Liver (tissue), 9 donors: Measurements from ENCODE around the gene PPP1R12A. TPM values are rescaled to one million over a fixed set of nuclear protein-coding genes. Genes with fewer than 3 reads are reported as not detected.

Source experiments
- DNase-seq: peaks from one replicate; pipeline ENCODE4 v3.0.0-alpha.2; 2017; ENCODE audit warnings: low spot score
- H3K27ac ChIP-seq, 2 donors: one replicate each; pipeline ENCODE4 v1.7.0; 2013; ENCODE audit warnings: inconsistent platforms in 2 of 2, low read length in 2 of 2, control low read depth in 1 of 2, low read depth in 1 of 2, mild to moderate bottlenecking in 1 of 2
- H3K27me3 ChIP-seq, 4 donors: one replicate each; pipeline versions ENCODE4 v1.6.1 to v1.7.0; 2013; ENCODE audit warnings: low read length in 3 of 4, inconsistent platforms in 1 of 4, mild to moderate bottlenecking in 1 of 4, moderate library complexity in 1 of 4; ENCODE audit not compliant: control insufficient read depth in 4 of 4, insufficient read depth in 4 of 4
- H3K36me3 ChIP-seq, 4 donors: one replicate each; pipeline versions ENCODE4 v1.6.1 to v1.7.0; 2013; ENCODE audit warnings: low read length in 3 of 4, mild to moderate bottlenecking in 3 of 4, low read depth in 1 of 4, moderate library complexity in 1 of 4; ENCODE audit not compliant: control insufficient read depth in 4 of 4, insufficient read depth in 3 of 4
- H3K4me1 ChIP-seq, 4 donors: one replicate each; pipeline versions ENCODE4 v1.6.1 to v1.7.0; 2013; ENCODE audit warnings: low read length in 3 of 4, mild to moderate bottlenecking in 3 of 4, moderate library complexity in 1 of 4; ENCODE audit not compliant: control insufficient read depth in 4 of 4, insufficient read depth in 4 of 4
- H3K4me3 ChIP-seq, 3 donors: one replicate each; pipeline versions ENCODE4 v1.6.1 to v1.7.0; 2013; ENCODE audit warnings: low read length in 3 of 3, control low read depth in 1 of 3, low read depth in 1 of 3, mild to moderate bottlenecking in 1 of 3
- H3K9ac ChIP-seq, 2 donors: one replicate each; pipeline ENCODE4 v1.7.0; 2013; ENCODE audit warnings: low read length in 2 of 2, mild to moderate bottlenecking in 2 of 2, moderate library complexity in 2 of 2, control low read depth in 1 of 2, low read depth in 1 of 2
- H3K9me3 ChIP-seq, 4 donors: one replicate each; pipeline versions ENCODE4 v1.6.1 to v1.7.0; 2013; ENCODE audit warnings: low read length in 3 of 4; ENCODE audit not compliant: control insufficient read depth in 4 of 4
- EGR1 ChIP-seq, 2 donors: IDR thresholded peaks; 2 replicates each; pipeline ENCODE4 v1.6.1; 2016 to 2018; ENCODE audit warnings: antibody characterized with exemption in 2 of 2, low read depth in 2 of 2
- FOXA1 ChIP-seq: IDR thresholded peaks from 2 replicates; pipeline ENCODE4 v1.6.1; 2016; ENCODE audit warnings: antibody characterized with exemption
- FOXA2 ChIP-seq: IDR thresholded peaks from 2 replicates; pipeline ENCODE4 v1.6.1; 2016; ENCODE audit warnings: antibody characterized with exemption
- GABPA ChIP-seq, 2 donors: IDR thresholded peaks in 1 of 2; conservative IDR thresholded peaks in 1 of 2; 2 replicates each; pipeline ENCODE4 v1.6.1; 2016; ENCODE audit warnings: antibody characterized with exemption in 2 of 2, mild to moderate bottlenecking in 1 of 2, moderate library complexity in 1 of 2
- HNF4A ChIP-seq, 2 donors: conservative IDR thresholded peaks; 2 replicates each; pipeline ENCODE4 v1.6.1; 2016; ENCODE audit warnings: antibody characterized with exemption in 2 of 2, mild to moderate bottlenecking in 2 of 2
- HNF4G ChIP-seq: IDR thresholded peaks from 2 replicates; pipeline ENCODE4 v1.6.1; 2016; ENCODE audit warnings: antibody characterized with exemption
- JUND ChIP-seq, 2 donors: IDR thresholded peaks; 2 replicates each; pipeline ENCODE4 v1.6.1; 2016; ENCODE audit warnings: antibody characterized with exemption in 2 of 2
- NR2F2 ChIP-seq: IDR thresholded peaks from 2 replicates; pipeline ENCODE4 v1.6.1; 2016; ENCODE audit warnings: antibody characterized with exemption
- RAD21 ChIP-seq, 2 donors: IDR thresholded peaks; 2 replicates each; pipeline ENCODE4 v1.6.1; 2016; ENCODE audit warnings: antibody characterized with exemption in 2 of 2, mild to moderate bottlenecking in 2 of 2
- RXRA ChIP-seq, 2 donors: IDR thresholded peaks; 2 replicates each; pipeline ENCODE4 v1.6.1; 2017 to 2018; ENCODE audit warnings: antibody characterized with exemption in 2 of 2, mild to moderate bottlenecking in 1 of 2
- SP1 ChIP-seq: IDR thresholded peaks from 2 replicates; pipeline ENCODE4 v1.6.1; 2018; ENCODE audit warnings: antibody characterized with exemption, mild to moderate bottlenecking
- TAF1 ChIP-seq: conservative IDR thresholded peaks from 2 replicates; pipeline ENCODE4 v1.6.1; 2016; ENCODE audit warnings: antibody characterized with exemption, mild to moderate bottlenecking
- YY1 ChIP-seq: IDR thresholded peaks from 2 replicates; pipeline ENCODE4 v1.6.1; 2016; ENCODE audit warnings: antibody characterized with exemption, mild to moderate bottlenecking
- WGBS: extraction: QIAGEN DNeasy Blood & Tissue Kit; methylation state at CpG from one replicate; pipeline ENCODE4 v1.1.7; 2013; 5-methylcytosine and 5-hydroxymethylcytosine counted together
- polyA plus RNA-seq, 2 donors: library from polyadenylated mRNA; stranded (reverse) in 1 of 2; unstranded in 1 of 2; fragments of 200-250 nt in 1 of 2; fragments of >200 nt in 1 of 2; fragmentation: Nextera tagmentation in 1 of 2; extraction: Ambion mirVana in 1 of 2; gene quantifications; one replicate each; pipeline versions ENCODE4 v1.2.1 to v1.2.3, GENCODE V29; 2013 to 2015
- total RNA-seq, 2 donors: library from RNA; depleted of rRNA; stranded (reverse); fragments of >200 nt; gene quantifications; one replicate each; pipeline ENCODE4 v1.2.3, GENCODE V29; 2014
- TF ChIP-seq, protein P1 (sequence below): IDR thresholded peaks from 2 replicates; pipeline ENCODE4 v1.6.1; 2016; ENCODE audit warnings: antibody characterized with exemption
- TF ChIP-seq, protein P2 (sequence below): IDR thresholded peaks from 2 replicates; pipeline ENCODE4 v1.6.1; 2016; ENCODE audit warnings: antibody characterized with exemption, mild to moderate bottlenecking
- TF ChIP-seq, protein P3 (sequence below): IDR thresholded peaks from 2 replicates; pipeline ENCODE4 v1.6.1; 2016; ENCODE audit warnings: antibody characterized with exemption
- TF ChIP-seq, protein P4 (sequence below): fragments of 150-350 bp; IDR thresholded peaks from 2 replicates; pipeline ENCODE4 v1.5.1; 2017; ENCODE audit warnings: improper control_type of control experiment, low read depth, low read length; ENCODE audit not compliant: missing input control
- TF ChIP-seq, protein P5 (sequence below): IDR thresholded peaks from 2 replicates; pipeline ENCODE4 v1.6.1; 2016; ENCODE audit warnings: antibody characterized with exemption
- donor health status: healthy.
- donor health status: healthy.
- donor health status: healthy.
- donor health status: healthy.
- donor health status: healthy.

Gene PPP1R12A
- total and polyA plus RNA-seq, 4 donors: 5.1 to 41.6 (median 27.8) TPM

DNA sequence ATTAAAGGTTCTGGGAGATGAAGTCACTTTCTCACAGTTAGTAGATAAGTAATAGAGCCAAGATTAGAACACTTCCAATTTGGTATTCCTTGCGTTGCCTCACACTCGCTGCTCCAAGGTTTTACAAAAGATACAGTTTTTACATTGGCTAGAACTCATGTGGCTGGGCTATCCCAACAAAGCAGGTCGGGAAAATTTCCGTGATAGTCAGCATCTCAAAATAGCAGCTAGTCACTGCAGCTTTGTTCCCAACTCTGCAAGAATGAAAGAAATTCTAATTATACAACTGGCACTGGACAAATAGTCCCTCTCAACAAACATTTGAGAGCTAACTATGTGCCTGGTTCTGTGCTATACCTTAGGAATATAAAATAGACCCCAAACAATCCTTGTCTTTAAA lies 24.6 kb upstream of the PPP1R12A start (continued):
- TF ChIP-seq RXRA (IDR thresholded peaks at IDR 0.05): no peak
- no peak for TF ChIP-seq EGR1 (IDR thresholded peaks at IDR 0.05; ENCODE audit: low read depth in 2 of 2)
- TF ChIP-seq FOXA1: no peak
- TF ChIP-seq NR2F2: no peak

DNA sequence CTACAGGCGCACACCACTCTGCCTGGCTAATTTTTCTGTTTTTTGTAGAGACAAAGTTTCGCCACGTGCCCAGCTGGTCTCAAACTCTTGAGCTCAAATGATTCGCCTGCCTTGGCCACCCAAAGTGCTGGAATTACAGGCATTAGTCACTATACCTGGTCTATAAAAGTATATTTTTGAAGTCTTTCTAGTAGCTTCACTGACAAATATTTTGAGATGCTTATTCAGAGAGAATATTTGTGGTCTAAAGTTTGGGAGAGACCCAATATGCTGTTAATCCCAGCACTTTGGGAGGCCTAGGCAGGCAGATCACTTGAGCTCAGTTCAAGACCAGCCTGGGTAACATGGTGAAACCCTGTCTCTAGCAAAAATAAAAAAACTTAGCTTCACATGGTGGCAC lies 22.0 kb upstream of the PPP1R12A start:
- H3K27ac ChIP-seq: no peak overlapping the region
- no peaks in the 10 kb centered on the region for H3K27me3 ChIP-seq
- no peak overlapping the region for H3K4me3 ChIP-seq
- TF ChIP-seq NR2F2: no peak
- TF ChIP-seq JUND (IDR thresholded peaks at IDR 0.05): no peak
- no peaks in the 10 kb centered on the region for H3K36me3 ChIP-seq
- no peak for DNase-seq
- WGBS: 96% methylated on average over 4 of the region's 4 CpGs
- H3K9me3 ChIP-seq: peaks cover 0 to 3% (median 0%) of the 10 kb centered on the region in 4 donors
- H3K9ac ChIP-seq: no peak overlapping the region
- no peaks in the 10 kb centered on the region for H3K4me1 ChIP-seq

DNA sequence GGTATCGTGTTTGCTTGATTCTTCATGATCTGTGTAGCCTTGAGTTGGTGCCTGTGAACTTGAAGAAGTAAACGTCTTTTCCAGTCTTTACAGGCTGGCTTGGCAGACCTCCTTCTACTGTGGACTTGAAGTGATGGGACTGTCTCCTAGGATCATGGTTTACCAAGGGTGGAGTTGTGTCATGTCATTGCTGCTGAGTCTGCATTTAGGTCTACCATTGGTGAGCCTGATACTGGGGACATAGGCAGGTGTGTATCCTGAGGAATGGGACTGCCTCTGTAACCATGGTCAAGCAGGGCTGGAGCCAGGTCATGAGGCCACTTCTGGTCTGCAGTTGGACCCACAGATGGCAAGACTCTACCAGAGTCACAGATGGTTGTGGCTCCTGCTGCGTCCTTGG lies 20.7 kb upstream of the PPP1R12A start:
- H3K9me3 ChIP-seq: peaks cover 0 to 3% (median 0%) of the 10 kb centered on the region in 4 donors
- H3K9ac ChIP-seq: no peak overlapping the region
- WGBS: 87% methylated on average over 3 of the region's 3 CpGs
- H3K36me3 ChIP-seq: no peaks in the 10 kb centered on the region
- H3K4me3 ChIP-seq: no peak overlapping the region
- H3K4me1 ChIP-seq: no peaks in the 10 kb centered on the region
- H3K27ac ChIP-seq: no peak overlapping the region
- no peak for DNase-seq
- no peaks in the 10 kb centered on the region for H3K27me3 ChIP-seq
- no peak for TF ChIP-seq RXRA (IDR thresholded peaks at IDR 0.05)
- TF ChIP-seq, protein P1, sequence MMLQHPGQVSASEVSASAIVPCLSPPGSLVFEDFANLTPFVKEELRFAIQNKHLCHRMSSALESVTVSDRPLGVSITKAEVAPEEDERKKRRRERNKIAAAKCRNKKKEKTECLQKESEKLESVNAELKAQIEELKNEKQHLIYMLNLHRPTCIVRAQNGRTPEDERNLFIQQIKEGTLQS: no peak
- no peak for TF ChIP-seq YY1
- TF ChIP-seq HNF4A (conservative IDR thresholded peaks at IDR 0.05): no peak
- TF ChIP-seq, protein P2, sequence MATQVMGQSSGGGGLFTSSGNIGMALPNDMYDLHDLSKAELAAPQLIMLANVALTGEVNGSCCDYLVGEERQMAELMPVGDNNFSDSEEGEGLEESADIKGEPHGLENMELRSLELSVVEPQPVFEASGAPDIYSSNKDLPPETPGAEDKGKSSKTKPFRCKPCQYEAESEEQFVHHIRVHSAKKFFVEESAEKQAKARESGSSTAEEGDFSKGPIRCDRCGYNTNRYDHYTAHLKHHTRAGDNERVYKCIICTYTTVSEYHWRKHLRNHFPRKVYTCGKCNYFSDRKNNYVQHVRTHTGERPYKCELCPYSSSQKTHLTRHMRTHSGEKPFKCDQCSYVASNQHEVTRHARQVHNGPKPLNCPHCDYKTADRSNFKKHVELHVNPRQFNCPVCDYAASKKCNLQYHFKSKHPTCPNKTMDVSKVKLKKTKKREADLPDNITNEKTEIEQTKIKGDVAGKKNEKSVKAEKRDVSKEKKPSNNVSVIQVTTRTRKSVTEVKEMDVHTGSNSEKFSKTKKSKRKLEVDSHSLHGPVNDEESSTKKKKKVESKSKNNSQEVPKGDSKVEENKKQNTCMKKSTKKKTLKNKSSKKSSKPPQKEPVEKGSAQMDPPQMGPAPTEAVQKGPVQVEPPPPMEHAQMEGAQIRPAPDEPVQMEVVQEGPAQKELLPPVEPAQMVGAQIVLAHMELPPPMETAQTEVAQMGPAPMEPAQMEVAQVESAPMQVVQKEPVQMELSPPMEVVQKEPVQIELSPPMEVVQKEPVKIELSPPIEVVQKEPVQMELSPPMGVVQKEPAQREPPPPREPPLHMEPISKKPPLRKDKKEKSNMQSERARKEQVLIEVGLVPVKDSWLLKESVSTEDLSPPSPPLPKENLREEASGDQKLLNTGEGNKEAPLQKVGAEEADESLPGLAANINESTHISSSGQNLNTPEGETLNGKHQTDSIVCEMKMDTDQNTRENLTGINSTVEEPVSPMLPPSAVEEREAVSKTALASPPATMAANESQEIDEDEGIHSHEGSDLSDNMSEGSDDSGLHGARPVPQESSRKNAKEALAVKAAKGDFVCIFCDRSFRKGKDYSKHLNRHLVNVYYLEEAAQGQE: no peak
- TF ChIP-seq, protein P3, sequence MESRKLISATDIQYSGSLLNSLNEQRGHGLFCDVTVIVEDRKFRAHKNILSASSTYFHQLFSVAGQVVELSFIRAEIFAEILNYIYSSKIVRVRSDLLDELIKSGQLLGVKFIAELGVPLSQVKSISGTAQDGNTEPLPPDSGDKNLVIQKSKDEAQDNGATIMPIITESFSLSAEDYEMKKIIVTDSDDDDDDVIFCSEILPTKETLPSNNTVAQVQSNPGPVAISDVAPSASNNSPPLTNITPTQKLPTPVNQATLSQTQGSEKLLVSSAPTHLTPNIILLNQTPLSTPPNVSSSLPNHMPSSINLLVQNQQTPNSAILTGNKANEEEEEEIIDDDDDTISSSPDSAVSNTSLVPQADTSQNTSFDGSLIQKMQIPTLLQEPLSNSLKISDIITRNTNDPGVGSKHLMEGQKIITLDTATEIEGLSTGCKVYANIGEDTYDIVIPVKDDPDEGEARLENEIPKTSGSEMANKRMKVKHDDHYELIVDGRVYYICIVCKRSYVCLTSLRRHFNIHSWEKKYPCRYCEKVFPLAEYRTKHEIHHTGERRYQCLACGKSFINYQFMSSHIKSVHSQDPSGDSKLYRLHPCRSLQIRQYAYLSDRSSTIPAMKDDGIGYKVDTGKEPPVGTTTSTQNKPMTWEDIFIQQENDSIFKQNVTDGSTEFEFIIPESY: no peak
- TF ChIP-seq, protein P4, sequence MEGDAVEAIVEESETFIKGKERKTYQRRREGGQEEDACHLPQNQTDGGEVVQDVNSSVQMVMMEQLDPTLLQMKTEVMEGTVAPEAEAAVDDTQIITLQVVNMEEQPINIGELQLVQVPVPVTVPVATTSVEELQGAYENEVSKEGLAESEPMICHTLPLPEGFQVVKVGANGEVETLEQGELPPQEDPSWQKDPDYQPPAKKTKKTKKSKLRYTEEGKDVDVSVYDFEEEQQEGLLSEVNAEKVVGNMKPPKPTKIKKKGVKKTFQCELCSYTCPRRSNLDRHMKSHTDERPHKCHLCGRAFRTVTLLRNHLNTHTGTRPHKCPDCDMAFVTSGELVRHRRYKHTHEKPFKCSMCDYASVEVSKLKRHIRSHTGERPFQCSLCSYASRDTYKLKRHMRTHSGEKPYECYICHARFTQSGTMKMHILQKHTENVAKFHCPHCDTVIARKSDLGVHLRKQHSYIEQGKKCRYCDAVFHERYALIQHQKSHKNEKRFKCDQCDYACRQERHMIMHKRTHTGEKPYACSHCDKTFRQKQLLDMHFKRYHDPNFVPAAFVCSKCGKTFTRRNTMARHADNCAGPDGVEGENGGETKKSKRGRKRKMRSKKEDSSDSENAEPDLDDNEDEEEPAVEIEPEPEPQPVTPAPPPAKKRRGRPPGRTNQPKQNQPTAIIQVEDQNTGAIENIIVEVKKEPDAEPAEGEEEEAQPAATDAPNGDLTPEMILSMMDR: no peak
- TF ChIP-seq NR2F2: no peak
- no peak for TF ChIP-seq HNF4G
- no peak for TF ChIP-seq TAF1
- no peak for TF ChIP-seq FOXA2
- TF ChIP-seq JUND (IDR thresholded peaks at IDR 0.05): no peak
- no peak for TF ChIP-seq SP1
- no peak for TF ChIP-seq FOXA1
- no peak for TF ChIP-seq RAD21 (IDR thresholded peaks at IDR 0.05)
- no peak for TF ChIP-seq EGR1 (IDR thresholded peaks at IDR 0.05; ENCODE audit: low read depth in 2 of 2)
- TF ChIP-seq GABPA (IDR thresholded peaks at IDR 0.05 in 1 of 2, conservative IDR thresholded peaks at IDR 0.05 in 1 of 2): no peak
- TF ChIP-seq, protein P5, sequence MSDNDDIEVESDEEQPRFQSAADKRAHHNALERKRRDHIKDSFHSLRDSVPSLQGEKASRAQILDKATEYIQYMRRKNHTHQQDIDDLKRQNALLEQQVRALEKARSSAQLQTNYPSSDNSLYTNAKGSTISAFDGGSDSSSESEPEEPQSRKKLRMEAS: no peak
